GM18868 (cell line): ENCODE data around the gene FAM149A.

Experiments
- ATAC-seq: cut with Tn5 transposase; IDR thresholded peaks from one replicate; pipeline ENCODE4 v1.9.1; 2021; ENCODE audit warnings: mild to moderate bottlenecking, moderate library complexity; ENCODE audit not compliant: unreplicated experiment

The FAM149A gene

GRCh38 chr4:186104114-186104889 is at the start of gene FAM149A:
Gene FAM149A (plus strand): TSS chr4:186104704.
- ATAC-seq = peak; percentile 81

- ATAC-seq = peak; percentile 99
Measured at GRCh38 chr4:186058253-186058979, 46.1 kb upstream of the FAM149A start.

- no peak for ATAC-seq
Measured at GRCh38 chr4:186058980-186059316, 45.6 kb upstream of the FAM149A start.

- no peak for ATAC-seq
Measured at GRCh38 chr4:186061921-186062320, 42.6 kb upstream of the FAM149A start.

- peak; percentile 94 for ATAC-seq
Measured at GRCh38 chr4:186067757-186068385, 36.6 kb upstream of the FAM149A start.

GRCh38 chr4:186068581-186069348 is 35.7 kb upstream of the FAM149A start, which contains the start of gene TLR3:
Gene TLR3 (plus strand): TSS chr4:186069156. CDS start chr4:186076620, 7,464 bp downstream.
- peak; percentile 54 for ATAC-seq

- no peak for ATAC-seq
Measured at GRCh38 chr4:186069729-186070128, 34.8 kb upstream of the FAM149A start.

- ATAC-seq = no peak
Measured at GRCh38 chr4:186072516-186072915, 32.0 kb upstream of the FAM149A start.

GRCh38 chr4:186074189-186074588 is 30.3 kb upstream of the FAM149A start:
- no peak for ATAC-seq

GRCh38 chr4:186078981-186079638 is 25.4 kb upstream of the FAM149A start:
- ATAC-seq = no peak

GRCh38 chr4:186079694-186080093 is 24.8 kb upstream of the FAM149A start:
- ATAC-seq = no peak

- ATAC-seq = no peak
Measured at GRCh38 chr4:186081202-186081807, 23.2 kb upstream of the FAM149A start.

GRCh38 chr4:186082221-186082620 is 22.3 kb upstream of the FAM149A start:
- no peak for ATAC-seq

- no peak for ATAC-seq
Measured at GRCh38 chr4:186088523-186088922, 16.0 kb upstream of the FAM149A start.

GRCh38 chr4:186092296-186092695 is 12.2 kb upstream of the FAM149A start:
- ATAC-seq = no peak

- ATAC-seq = no peak
Measured at GRCh38 chr4:186095406-186095805, 9.1 kb upstream of the FAM149A start.

- no peak for ATAC-seq
Measured at GRCh38 chr4:186096681-186097165, 7.8 kb upstream of the FAM149A start.

GRCh38 chr4:186097386-186097785 is 7.1 kb upstream of the FAM149A start:
- ATAC-seq = no peak

- no peak for ATAC-seq
Measured at GRCh38 chr4:186102931-186103330, 1.6 kb upstream of the FAM149A start.
